ENCODE results near the gene FLOT2. TPM values are rescaled to one million over a fixed set of nuclear protein-coding genes. Genes with fewer than 3 reads are reported as not detected.

The FLOT2 gene
- total RNA-seq, 4 donors from 2014 or later, result 48.1 to 76.1 (median 58.6) TPM

DNA sequence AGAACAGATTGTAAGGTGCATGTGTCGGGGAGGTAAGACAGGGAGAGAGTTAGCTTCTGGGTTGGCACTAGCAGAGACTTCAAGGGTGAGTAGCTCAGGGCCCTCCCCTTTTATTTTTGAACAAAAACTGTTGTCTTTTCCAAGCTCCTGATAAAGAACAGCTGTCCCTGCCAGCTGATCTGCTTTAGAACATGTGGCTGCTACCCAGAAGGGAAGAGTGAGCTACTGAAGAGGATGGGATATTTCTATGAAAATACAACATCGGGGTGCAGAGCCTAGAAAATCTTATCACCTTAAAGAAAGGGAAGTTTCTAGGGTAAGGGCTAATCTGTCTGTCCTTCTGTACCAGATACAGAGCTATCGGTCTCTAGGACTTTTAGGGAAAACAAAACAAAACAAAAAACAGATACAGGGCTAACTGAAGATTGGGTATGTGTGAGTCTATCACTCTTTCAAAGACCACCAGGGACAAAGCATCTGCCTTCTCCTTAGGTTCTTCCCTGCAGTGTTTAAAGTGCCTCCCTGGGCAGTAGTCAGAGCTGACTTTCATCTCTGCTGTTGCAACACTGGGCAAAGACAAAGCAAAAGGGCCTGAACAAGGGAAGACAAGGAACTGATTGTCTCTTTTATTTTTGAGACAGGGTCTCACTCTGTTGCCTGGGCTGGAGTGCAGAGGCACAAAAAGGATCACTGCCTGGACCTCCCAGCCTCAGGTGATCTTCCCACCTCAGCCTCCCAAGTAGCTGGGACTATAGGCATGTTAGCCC, 10.4 kb upstream of the FLOT2 start:
- TF ChIP-seq, protein P1, sequence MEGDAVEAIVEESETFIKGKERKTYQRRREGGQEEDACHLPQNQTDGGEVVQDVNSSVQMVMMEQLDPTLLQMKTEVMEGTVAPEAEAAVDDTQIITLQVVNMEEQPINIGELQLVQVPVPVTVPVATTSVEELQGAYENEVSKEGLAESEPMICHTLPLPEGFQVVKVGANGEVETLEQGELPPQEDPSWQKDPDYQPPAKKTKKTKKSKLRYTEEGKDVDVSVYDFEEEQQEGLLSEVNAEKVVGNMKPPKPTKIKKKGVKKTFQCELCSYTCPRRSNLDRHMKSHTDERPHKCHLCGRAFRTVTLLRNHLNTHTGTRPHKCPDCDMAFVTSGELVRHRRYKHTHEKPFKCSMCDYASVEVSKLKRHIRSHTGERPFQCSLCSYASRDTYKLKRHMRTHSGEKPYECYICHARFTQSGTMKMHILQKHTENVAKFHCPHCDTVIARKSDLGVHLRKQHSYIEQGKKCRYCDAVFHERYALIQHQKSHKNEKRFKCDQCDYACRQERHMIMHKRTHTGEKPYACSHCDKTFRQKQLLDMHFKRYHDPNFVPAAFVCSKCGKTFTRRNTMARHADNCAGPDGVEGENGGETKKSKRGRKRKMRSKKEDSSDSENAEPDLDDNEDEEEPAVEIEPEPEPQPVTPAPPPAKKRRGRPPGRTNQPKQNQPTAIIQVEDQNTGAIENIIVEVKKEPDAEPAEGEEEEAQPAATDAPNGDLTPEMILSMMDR (IDR thresholded peaks at IDR 0.05; ENCODE audit: low read depth), result no peak

DNA sequence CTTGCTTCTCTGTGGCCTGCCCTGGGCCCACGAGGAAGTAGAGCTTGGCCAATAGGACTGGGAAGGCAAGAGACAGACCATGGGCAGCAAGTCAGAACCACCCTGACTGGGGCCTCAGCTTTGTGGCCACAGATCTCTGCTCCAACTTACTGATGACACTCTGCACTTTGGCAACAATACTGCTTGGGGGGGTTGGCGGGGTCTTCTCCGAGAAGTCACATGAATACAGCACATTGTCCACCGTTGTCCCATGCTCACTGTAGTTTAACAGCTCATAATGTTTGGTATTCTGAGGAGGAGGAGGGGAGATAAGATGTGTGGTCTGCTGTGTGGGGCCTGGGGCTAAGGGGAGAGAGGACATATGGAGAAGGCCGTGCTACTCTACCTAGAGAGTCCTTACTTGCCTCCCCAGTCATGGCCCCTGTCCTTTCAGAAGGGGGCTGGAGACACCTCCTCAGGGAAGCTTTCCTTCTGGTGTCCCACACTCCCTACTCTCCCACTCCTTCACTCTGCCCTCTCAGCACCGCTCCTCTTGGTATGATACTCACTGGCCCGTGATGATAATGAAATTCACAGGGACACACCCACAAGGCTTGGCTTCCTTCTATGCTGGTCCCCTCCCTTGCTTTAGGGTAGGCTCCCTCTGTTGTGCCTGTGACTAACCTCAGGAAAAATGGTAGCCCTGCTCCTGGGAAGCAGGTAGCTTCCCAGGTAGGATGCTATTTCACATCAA, 9.3 kb upstream of the FLOT2 start:
- TF ChIP-seq, protein P1 (IDR thresholded peaks at IDR 0.05; ENCODE audit: low read depth), result no peak

DNA sequence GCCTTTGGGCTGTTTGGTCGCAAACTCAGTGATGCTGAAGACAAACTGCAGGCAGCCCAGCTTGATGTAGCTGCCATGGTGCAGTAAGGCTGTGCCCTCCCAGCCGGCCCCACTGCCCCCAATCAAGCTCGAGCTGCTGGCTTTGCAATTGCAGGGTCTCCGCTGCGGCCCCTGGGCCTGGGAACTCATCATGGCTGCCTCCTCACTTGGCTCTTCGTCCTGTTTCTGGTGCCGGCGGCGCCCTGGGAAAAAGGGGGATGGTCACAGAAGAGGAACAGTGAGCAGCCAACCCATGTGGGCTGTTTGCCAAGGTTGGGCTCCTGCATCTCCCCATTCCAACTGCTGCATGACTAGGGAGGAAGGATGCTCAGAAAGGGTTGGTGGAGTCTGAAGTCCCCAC, 8.7 kb upstream of the FLOT2 start:
- TF ChIP-seq, protein P1 (IDR thresholded peaks at IDR 0.05; ENCODE audit: low read depth), result no peak

DNA sequence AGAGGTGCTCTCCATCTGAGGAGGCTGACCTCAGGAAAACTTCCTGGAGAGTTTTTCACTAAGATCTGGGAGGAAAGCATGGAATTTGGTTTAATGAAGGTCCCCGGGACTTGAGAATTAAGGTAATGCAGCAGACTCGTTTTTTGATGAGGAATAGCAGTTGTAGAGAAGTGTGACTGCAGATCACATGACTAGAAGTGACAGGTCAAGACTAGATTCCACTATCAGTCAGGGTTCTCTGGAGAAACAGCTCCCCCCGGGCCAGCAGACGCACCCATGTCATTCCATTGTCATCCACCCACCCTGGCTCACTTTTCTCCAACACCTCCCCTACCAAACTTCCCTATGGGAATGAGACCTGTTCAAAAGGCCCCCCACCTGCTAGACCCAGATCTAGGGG, 7.3 kb upstream of the FLOT2 start:
- TF ChIP-seq, protein P1 (IDR thresholded peaks at IDR 0.05; ENCODE audit: low read depth), result no peak

DNA sequence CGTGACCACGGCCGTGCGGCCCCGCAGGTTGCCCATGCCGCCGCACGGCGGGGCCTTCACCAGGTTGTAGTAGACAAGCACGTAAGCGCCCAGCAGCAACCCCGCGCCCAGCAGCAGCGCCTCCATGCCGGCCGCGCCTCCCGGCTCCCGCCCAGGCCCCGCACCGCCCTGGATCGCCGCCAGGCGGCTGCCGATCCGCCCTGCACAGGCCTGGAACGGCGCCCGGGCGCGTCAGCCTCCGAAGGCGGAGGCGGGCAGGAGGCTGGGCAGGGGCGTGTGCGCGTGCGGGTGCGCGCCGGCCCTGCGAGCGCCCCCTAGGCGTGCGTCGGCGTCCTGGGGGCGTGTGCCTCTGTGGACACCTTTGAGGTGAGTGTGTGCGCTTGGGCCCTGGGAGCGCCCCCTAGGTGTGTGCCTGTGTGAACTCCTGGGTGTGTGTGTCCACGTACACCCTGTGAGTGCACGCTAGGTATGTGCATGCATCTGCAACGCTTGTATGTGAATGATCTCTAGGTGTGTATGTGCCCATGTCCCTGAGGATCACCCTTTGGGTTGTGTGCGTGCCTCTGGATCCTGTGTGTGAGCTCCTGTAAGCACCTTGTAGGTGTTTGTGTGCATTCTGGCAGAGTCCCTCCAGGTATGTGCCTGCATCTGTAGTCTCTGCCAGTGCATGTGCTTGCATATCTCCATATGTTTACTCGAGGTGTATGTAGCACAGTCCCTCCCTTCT, 5.4 kb upstream of the FLOT2 start, which contains the start of gene DHRS13:
TSS of gene DHRS13 (minus strand) at position 261 of the 727 bp plus-strand sequence. CDS start at position 126, 135 bp downstream.
- TF ChIP-seq, protein P1 (IDR thresholded peaks at IDR 0.05; ENCODE audit: low read depth), result no peak

DNA sequence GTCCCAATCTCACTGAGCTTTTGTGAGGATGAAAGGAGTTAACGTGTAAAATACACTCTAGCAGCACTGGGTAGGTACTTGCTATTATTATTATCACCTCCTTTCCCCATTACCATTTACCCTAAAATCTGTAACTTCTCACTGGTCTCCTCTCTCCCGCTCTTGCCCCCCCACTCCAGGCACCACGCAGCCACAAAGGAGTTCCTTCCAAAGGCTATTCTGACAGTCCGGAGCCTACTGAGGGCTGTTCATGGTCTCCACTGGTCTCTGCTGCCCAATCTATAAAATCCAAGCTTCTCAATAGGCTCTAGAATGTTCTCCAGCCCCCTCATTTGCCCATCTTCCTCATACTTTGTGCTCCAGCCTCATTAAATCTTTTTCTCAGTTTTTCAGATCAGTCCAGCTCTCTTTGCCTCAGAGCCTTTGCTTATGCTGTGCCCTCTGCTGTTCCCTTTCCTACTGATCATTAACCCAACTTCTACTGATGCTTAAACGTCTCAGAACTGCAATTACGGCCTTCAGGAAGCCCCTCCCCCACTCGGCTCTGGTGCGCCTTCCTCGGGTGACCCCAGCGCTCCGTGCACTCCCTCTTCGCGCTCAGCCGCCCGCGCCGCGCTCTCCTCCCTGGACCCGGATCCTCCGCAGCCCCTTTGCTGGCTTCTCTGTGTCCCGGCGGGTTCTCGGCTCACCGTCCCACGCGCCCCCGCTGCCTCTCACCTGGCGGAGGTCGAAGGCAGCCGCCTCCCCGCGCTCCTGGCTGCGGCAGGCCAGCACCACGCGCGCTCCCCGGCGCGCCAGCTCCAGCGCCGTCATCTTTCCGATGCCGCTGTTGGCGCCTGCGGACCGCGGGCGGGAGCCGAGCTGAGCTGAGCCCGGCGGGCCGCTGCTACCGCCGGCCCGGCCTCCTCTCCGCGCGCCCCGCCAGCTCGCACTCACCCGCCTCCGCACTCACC, 4.6 kb upstream of the FLOT2 start:
- TF ChIP-seq, protein P1 (IDR thresholded peaks at IDR 0.05; ENCODE audit: low read depth), result no peak

Measured in subcutaneous adipose tissue (tissue), 4 donors.